Neural progenitor cell (in vitro differentiated cells): ENCODE measurements around the gene PDLIM1. TPM values are rescaled to one million over a fixed set of nuclear protein-coding genes. Genes with fewer than 3 reads are reported as not detected.

Experiments used
- DNase-seq: peaks from one replicate; pipeline ENCODE4 v3.0.0-alpha.2; 2016; ENCODE audit warnings: low spot score
- H2AFZ ChIP-seq: fragments of 200-600 bp; sonication (generic); replicated peaks from 2 replicates; pipeline ENCODE4 v1.6.1; 2016; ENCODE audit warnings: antibody characterized with exemption
- H3F3A ChIP-seq: fragments of 200-600 bp; sonication (generic); 2 replicates; pipeline ENCODE4 v1.6.1; 2016; ENCODE audit warnings: antibody characterized with exemption, low read depth
- H3K27ac ChIP-seq: fragments of 200-600 bp; sonication (generic); 2 replicates; pipeline ENCODE4 v1.5.1; 2016; ENCODE audit warnings: mild to moderate bottlenecking
- H3K27me3 ChIP-seq: fragments of 200-600 bp; sonication (generic); 2 replicates; pipeline ENCODE4 v1.6.1; 2016; ENCODE audit warnings: mild to moderate bottlenecking, moderate library complexity
- H3K36me3 ChIP-seq: fragments of 200-600 bp; sonication (generic); 2 replicates; pipeline ENCODE4 v1.5.1; 2016
- H3K4me1 ChIP-seq: fragments of 200-600 bp; sonication (generic); 2 replicates; pipeline ENCODE4 v1.6.1; 2016; ENCODE audit warnings: mixed run types
- H3K4me2 ChIP-seq: fragments of 200-600 bp; sonication (generic); 2 replicates; pipeline ENCODE4 v1.6.1; 2016
- H3K4me3 ChIP-seq: fragments of 200-600 bp; sonication (generic); 2 replicates; pipeline ENCODE4 v1.5.1; 2016
- H3K79me2 ChIP-seq: fragments of 200-600 bp; sonication (generic); 2 replicates; pipeline ENCODE4 v1.6.1; 2016; ENCODE audit warnings: low read depth
- H3K9ac ChIP-seq: fragments of 200-600 bp; sonication (generic); 2 replicates; pipeline ENCODE4 v1.6.1; 2016
- H3K9me3 ChIP-seq: fragments of 200-600 bp; sonication (generic); 2 replicates; pipeline ENCODE4 v1.5.1; 2016; ENCODE audit warnings: low read depth
- H4K20me1 ChIP-seq: fragments of 200-600 bp; sonication (generic); 2 replicates; pipeline ENCODE4 v1.6.1; 2016; ENCODE audit warnings: low read depth
- H3K27ac Mint-ChIP-seq: 3 replicates; pipeline ENCODE4 v1.8.0; 2021; ENCODE audit warnings: mixed read lengths
- H3K27me3 Mint-ChIP-seq: 2 replicates; pipeline ENCODE4 v1.8.0; 2022; ENCODE audit warnings: low read depth, mild to moderate bottlenecking, inconsistent platforms, moderate library complexity, mixed read lengths; ENCODE audit not compliant: insufficient read depth
- H3K36me3 Mint-ChIP-seq: 3 replicates; pipeline ENCODE4 v1.8.0; 2021; ENCODE audit warnings: mixed read lengths
- H3K4me1 Mint-ChIP-seq: 3 replicates; pipeline ENCODE4 v1.8.0; 2021; ENCODE audit warnings: mixed read lengths
- H3K4me3 Mint-ChIP-seq: 3 replicates; pipeline ENCODE4 v1.8.0; 2021; ENCODE audit warnings: mild to moderate bottlenecking, moderate library complexity, mixed read lengths
- H3K9me3 Mint-ChIP-seq: 3 replicates; pipeline ENCODE4 v1.8.0; 2020; ENCODE audit warnings: mixed read lengths
- CTCF ChIP-seq: fragments of 200-600 bp; sonication (generic); IDR thresholded peaks from 2 replicates; pipeline ENCODE4 v1.5.1; 2017; ENCODE audit warnings: antibody characterized with exemption, mild to moderate bottlenecking
- EZH2 ChIP-seq: fragments of 200-600 bp; sonication (generic); IDR thresholded peaks from 2 replicates; pipeline ENCODE4 v1.6.1; 2017; ENCODE audit warnings: antibody characterized with exemption, mild to moderate bottlenecking, moderate library complexity
- EZH2phosphoT487 ChIP-seq: fragments of 200-600 bp; sonication (generic); IDR thresholded peaks from 2 replicates; pipeline ENCODE4 v1.6.1; 2017; ENCODE audit warnings: antibody characterized with exemption
- total RNA-seq: library from RNA; depleted of rRNA; stranded (reverse); fragments of >200 nt; gene quantifications from 2 replicates; pipeline ENCODE4 v1.2.3, GENCODE V29; 2015; ENCODE audit warnings: low replicate concordance

PDLIM1 gene
- total RNA-seq, 1 donor from 2014 or later = 4.6 TPM

- no peaks in the 10 kb centered on the region for H3F3A ChIP-seq
- no peak overlapping the region for H3K9ac ChIP-seq
- H3K4me1 Mint-ChIP-seq = no peaks in the 10 kb centered on the region
- H3K27me3 Mint-ChIP-seq = peaks cover 6% of the 10 kb centered on the region
- H3K36me3 ChIP-seq = no peaks in the 10 kb centered on the region
- H3K36me3 Mint-ChIP-seq = no peaks in the 10 kb centered on the region
- TF ChIP-seq EZH2phosphoT487 (no peak), CTCF (peak; percentile 91), EZH2 (no peak)
- H3K4me3 Mint-ChIP-seq = no peak overlapping the region
- no peaks in the 10 kb centered on the region for H3K79me2 ChIP-seq
- H3K4me2 ChIP-seq = no peak overlapping the region
- no peaks in the 10 kb centered on the region for H3K27me3 ChIP-seq
- H3K4me3 ChIP-seq = no peak overlapping the region
- peak; percentile 91 for DNase-seq
- no peak overlapping the region for H2AFZ ChIP-seq
- no peaks in the 10 kb centered on the region for H4K20me1 ChIP-seq
- H3K9me3 Mint-ChIP-seq = no peaks in the 10 kb centered on the region
- no peaks in the 10 kb centered on the region for H3K9me3 ChIP-seq
- no peak overlapping the region for H3K27ac ChIP-seq
- H3K4me1 ChIP-seq = no peaks in the 10 kb centered on the region
- H3K27ac Mint-ChIP-seq = no peak overlapping the region
Observed at GRCh38 chr10:95246582-95247051, 44.2 kb downstream of the PDLIM1 start.

GRCh38 chr10:95245425-95246055, 45.3 kb downstream of the PDLIM1 start:
- Histone ChIP-seq H3K4me1 (no peaks in the 10 kb centered on the region), H4K20me1 (no peaks in the 10 kb centered on the region), H3F3A (no peaks in the 10 kb centered on the region), H3K27me3 (no peaks in the 10 kb centered on the region), H3K9me3 (no peaks in the 10 kb centered on the region), H3K79me2 (no peaks in the 10 kb centered on the region), H3K4me2 (no peak overlapping the region), H3K4me3 (no peak overlapping the region), H3K9ac (no peak overlapping the region), H3K36me3 (no peaks in the 10 kb centered on the region), H2AFZ (no peak overlapping the region), H3K27ac (no peak overlapping the region)
- H3K27me3 Mint-ChIP-seq = peaks cover 5% of the 10 kb centered on the region
- no peak for TF ChIP-seq EZH2
- no peak for TF ChIP-seq CTCF
- no peak for TF ChIP-seq EZH2phosphoT487
- no peak overlapping the region for H3K27ac Mint-ChIP-seq
- H3K36me3 Mint-ChIP-seq = no peaks in the 10 kb centered on the region
- no peaks in the 10 kb centered on the region for H3K4me1 Mint-ChIP-seq
- no peak overlapping the region for H3K4me3 Mint-ChIP-seq
- no peak for DNase-seq
- H3K9me3 Mint-ChIP-seq = no peaks in the 10 kb centered on the region

DNA sequence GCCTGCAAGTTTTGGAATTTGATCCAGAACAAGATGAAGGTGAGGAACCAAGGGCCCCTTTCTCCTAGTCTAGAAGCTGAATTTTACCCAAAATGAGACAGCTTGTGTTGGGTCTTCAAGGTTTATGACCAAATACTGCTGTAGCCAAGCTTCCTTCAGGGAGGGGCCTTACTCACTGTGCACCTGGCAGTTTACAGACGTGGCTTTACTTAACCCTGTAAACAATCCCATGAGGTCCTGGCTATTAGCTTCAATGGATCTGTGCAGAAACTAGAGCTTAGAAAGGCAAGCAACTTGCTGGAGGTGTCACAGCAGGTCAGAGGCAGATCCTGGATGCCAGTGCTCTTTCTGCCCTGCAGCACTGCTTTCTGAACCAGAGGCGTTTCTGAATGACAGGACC, 46.7 kb downstream of the PDLIM1 start:
- Mint-ChIP-seq H3K36me3 (no peaks in the 10 kb centered on the region), H3K27ac (no peak overlapping the region), H3K4me3 (no peak overlapping the region), H3K27me3 (peaks cover 5% of the 10 kb centered on the region), H3K9me3 (peaks cover 3% of the 10 kb centered on the region), H3K4me1 (no peaks in the 10 kb centered on the region)
- Histone ChIP-seq H3K27me3 (no peaks in the 10 kb centered on the region), H3K36me3 (no peaks in the 10 kb centered on the region), H3K79me2 (no peaks in the 10 kb centered on the region), H3K4me1 (no peaks in the 10 kb centered on the region), H4K20me1 (no peaks in the 10 kb centered on the region), H3K9ac (no peak overlapping the region), H3K4me3 (no peak overlapping the region), H3K9me3 (no peaks in the 10 kb centered on the region), H3K27ac (no peak overlapping the region), H3F3A (no peaks in the 10 kb centered on the region), H3K4me2 (no peak overlapping the region), H2AFZ (no peak overlapping the region)
- DNase-seq = no peak
- TF ChIP-seq CTCF (no peak), EZH2phosphoT487 (no peak), EZH2 (no peak)
